Left lung (tissue), 10 donors: ENCODE results near the gene NUDCD3. TPM values are rescaled to one million over a fixed set of nuclear protein-coding genes. Genes with fewer than 3 reads are reported as not detected.

Experiments used
- ATAC-seq: fragments of 200-7000 bp; cut with Tn5 transposase; one replicate; pipeline ENCODE4 v1.9.1; 2020; ENCODE audit warnings: moderate library complexity
- DNase-seq, 4 donors: peaks; one replicate each; pipeline ENCODE4 v3.0.0-alpha.2; 2013 to 2020
- H3K27ac ChIP-seq, 2 donors: fragments of 200-600 bp; sonication (generic) in 1 of 2; one replicate each; pipeline versions ENCODE4 v1.5.0 to v1.8.0; 2020 to 2021
- H3K27me3 ChIP-seq, 2 donors: fragments of 200-600 bp; sonication (generic) in 1 of 2; one replicate each; pipeline versions ENCODE4 v1.5.0 to v1.8.0; 2020 to 2021
- H3K36me3 ChIP-seq, 2 donors: fragments of 200-600 bp; sonication (generic) in 1 of 2; one replicate each; pipeline versions ENCODE4 v1.5.0 to v1.8.0; 2020 to 2021
- H3K4me1 ChIP-seq, 2 donors: fragments of 200-600 bp; one replicate each; pipeline ENCODE4 v1.8.0; 2021
- H3K4me3 ChIP-seq, 2 donors: fragments of 200-600 bp; sonication (generic) in 1 of 2; one replicate each; pipeline versions ENCODE4 v1.5.0 to v1.8.0; 2020 to 2021; ENCODE audit warnings: mild to moderate bottlenecking in 1 of 2
- H3K9me3 ChIP-seq, 2 donors: fragments of 200-600 bp; sonication (generic) in 1 of 2; one replicate each; pipeline versions ENCODE4 v1.5.0 to v1.8.0; 2020 to 2021
- intact Hi-C, 2 donors: fragments of 100-400 bp; cut with DNase I; formaldehyde crosslinking; loops; one replicate each; pipeline versions ENCODE4 v1.11.2 to v1.14.2; 2022
- polyA plus RNA-seq, 6 donors: library from polyadenylated mRNA; unstranded; fragments of 120-200 nt; gene quantifications; one replicate each; pipeline ENCODE4 v1.2.1, GENCODE V29; 2013; ENCODE audit not compliant: insufficient read length in 6 of 6
- total RNA-seq, 2 donors: library from RNA; stranded (reverse); fragmentation: NEBNext Ultra II Directional; extraction: Animal tissue kit (Norgen Biotek cat#: 25700); gene quantifications; one replicate each; pipeline ENCODE4 v1.2.1, GENCODE V29; 2021
- TF ChIP-seq, protein P1 (sequence below), 2 donors: fragments of 200-600 bp; sonication (generic) in 1 of 2; IDR thresholded peaks; one replicate each; pipeline versions ENCODE4 v1.5.0 to v1.8.0; 2021; ENCODE audit warnings: antibody characterized with exemption in 2 of 2
- donor health status: DM: no; HTN: yes; CAD: no.
- donor health status: DM: no; HTN: no; CAD: no.

NUDCD3 gene
- total and polyA plus RNA-seq, 8 donors, result 88.6 to 101 (median 90.7) TPM

DNA sequence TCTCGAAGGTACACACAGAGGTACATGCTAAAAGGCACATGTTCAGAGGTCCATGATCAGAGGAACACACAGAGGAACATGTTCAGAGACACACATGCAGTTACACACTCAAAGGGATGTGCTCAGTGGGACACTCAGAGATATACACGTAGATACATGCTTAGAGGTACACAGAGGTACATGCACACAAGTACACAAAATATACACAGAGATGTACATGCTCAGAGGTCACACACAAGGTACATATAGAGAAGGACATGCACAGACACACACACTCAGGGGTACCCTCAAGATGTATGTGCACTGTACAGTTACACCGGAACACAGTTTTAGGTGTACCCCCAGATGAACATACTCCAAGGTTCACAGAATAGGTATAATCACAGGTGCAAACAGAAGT lies 31.9 kb upstream of the NUDCD3 start:
- no peak overlapping the region for H3K4me3 ChIP-seq
- no peak overlapping the region for H3K27ac ChIP-seq
- no peak for ATAC-seq
- intact Hi-C loops, result no loop called here
- no peak for DNase-seq
- TF ChIP-seq, protein P1, sequence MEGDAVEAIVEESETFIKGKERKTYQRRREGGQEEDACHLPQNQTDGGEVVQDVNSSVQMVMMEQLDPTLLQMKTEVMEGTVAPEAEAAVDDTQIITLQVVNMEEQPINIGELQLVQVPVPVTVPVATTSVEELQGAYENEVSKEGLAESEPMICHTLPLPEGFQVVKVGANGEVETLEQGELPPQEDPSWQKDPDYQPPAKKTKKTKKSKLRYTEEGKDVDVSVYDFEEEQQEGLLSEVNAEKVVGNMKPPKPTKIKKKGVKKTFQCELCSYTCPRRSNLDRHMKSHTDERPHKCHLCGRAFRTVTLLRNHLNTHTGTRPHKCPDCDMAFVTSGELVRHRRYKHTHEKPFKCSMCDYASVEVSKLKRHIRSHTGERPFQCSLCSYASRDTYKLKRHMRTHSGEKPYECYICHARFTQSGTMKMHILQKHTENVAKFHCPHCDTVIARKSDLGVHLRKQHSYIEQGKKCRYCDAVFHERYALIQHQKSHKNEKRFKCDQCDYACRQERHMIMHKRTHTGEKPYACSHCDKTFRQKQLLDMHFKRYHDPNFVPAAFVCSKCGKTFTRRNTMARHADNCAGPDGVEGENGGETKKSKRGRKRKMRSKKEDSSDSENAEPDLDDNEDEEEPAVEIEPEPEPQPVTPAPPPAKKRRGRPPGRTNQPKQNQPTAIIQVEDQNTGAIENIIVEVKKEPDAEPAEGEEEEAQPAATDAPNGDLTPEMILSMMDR (IDR thresholded peaks at IDR 0.05), result no peak
- H3K27me3 ChIP-seq, result no peaks in the 10 kb centered on the region
- H3K4me1 ChIP-seq, result no peaks in the 10 kb centered on the region
- H3K36me3 ChIP-seq, result no peaks in the 10 kb centered on the region
- peaks cover 0 to 34% of the 10 kb centered on the region in 2 donors for H3K9me3 ChIP-seq

DNA sequence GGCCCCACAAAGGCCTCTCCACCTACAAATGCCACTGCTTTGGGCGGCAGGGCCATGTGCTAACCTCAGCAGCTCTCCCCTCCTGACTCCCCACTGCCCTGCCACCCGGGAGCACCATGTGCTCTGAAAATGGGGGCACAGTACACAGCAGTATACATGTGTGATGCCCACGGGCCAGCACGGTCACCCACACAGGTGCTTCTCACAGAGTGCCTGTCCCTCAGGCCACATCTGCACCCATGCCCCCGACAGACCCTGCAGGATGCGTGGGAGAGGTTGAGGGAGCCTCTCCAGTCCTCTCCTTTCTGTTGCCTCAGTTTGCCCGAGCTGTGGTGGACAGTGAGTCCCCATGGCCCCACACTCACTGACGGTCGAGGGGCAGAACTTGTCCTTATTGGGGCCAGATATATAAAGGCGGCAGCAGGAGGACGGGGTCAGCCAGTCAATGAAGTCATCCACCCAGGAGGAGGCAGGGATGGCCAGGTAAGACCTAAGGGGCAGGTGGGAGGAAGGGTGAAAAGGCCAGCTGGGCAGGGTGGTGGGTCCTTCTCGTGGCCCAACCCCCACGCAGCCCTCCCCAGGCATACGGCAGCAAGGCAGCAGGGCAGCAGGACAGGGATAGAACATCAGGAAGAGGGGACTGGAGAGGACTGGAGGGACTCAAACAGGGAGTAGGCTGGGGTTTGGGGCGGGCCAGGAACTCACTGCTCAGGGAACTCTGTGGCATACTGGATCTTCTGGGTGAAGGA lies 31.1 kb upstream of the NUDCD3 start:
- H3K4me3 ChIP-seq, result no peak overlapping the region
- DNase-seq, result no peak
- TF ChIP-seq, protein P1 (IDR thresholded peaks at IDR 0.05), result no peak
- intact Hi-C loops, result no loop called here
- no peaks in the 10 kb centered on the region for H3K27me3 ChIP-seq
- no peak overlapping the region for H3K27ac ChIP-seq
- no peak for ATAC-seq
- H3K4me1 ChIP-seq, result no peaks in the 10 kb centered on the region
- H3K9me3 ChIP-seq, result peaks cover 0 to 26% of the 10 kb centered on the region in 2 donors
- H3K36me3 ChIP-seq, result no peaks in the 10 kb centered on the region

- TF ChIP-seq, protein P1 (IDR thresholded peaks at IDR 0.05), result no peak
- Histone ChIP-seq H3K4me1 (no peaks in the 10 kb centered on the region), H3K4me3 (no peak overlapping the region), H3K27me3 (no peaks in the 10 kb centered on the region), H3K36me3 (no peaks in the 10 kb centered on the region), H3K9me3 (peaks cover 0 to 17% of the 10 kb centered on the region in 2 donors), H3K27ac (no peak overlapping the region)
- intact Hi-C loops, result no loop called here
- ATAC-seq (no peak), DNase-seq (no peak)
Observed at GRCh38 chr7:44520574-44520973, 30.1 kb upstream of the NUDCD3 start.

DNA sequence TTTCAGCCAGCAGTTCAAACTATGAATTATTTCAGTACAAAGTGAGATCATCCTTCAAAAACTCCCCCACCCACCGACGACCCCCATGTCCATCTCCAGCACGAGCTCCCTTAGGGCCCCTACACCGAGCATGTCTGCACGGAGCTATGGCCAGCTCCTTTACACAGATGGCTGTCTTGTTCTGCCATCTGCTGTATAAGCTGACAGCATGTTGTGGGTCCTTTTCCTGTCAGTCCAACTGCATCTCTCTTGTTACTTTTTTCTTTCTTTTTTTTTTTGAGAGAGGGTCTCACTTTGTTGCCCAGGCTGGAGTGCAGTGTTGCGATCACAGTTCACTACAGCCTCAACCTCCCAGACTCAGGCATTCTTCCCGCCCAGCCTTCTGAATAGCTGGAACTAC lies 29.1 kb upstream of the NUDCD3 start:
- H3K27ac ChIP-seq, result no peak overlapping the region
- ATAC-seq, result no peak
- intact Hi-C loops, result no loop called here
- peaks cover 0 to 7% of the 10 kb centered on the region in 2 donors for H3K9me3 ChIP-seq
- TF ChIP-seq, protein P1 (IDR thresholded peaks at IDR 0.05), result no peak
- no peaks in the 10 kb centered on the region for H3K4me1 ChIP-seq
- no peak overlapping the region for H3K4me3 ChIP-seq
- no peaks in the 10 kb centered on the region for H3K27me3 ChIP-seq
- no peak for DNase-seq
- no peaks in the 10 kb centered on the region for H3K36me3 ChIP-seq

GRCh38 chr7:44518761-44519160 lies 28.3 kb upstream of the NUDCD3 start:
- H3K36me3 ChIP-seq, result no peaks in the 10 kb centered on the region

More at GRCh38 chr7:44518761-44519160, 28.3 kb upstream of the NUDCD3 start:
- ATAC-seq (no peak), DNase-seq (no peak)
- H3K27me3 ChIP-seq, result no peaks in the 10 kb centered on the region
- H3K4me3 ChIP-seq, result no peak overlapping the region
- no peaks in the 10 kb centered on the region for H3K4me1 ChIP-seq
- no peak overlapping the region for H3K27ac ChIP-seq
- TF ChIP-seq, protein P1 (IDR thresholded peaks at IDR 0.05), result no peak
- intact Hi-C loops, result no loop called here
- no peaks in the 10 kb centered on the region for H3K9me3 ChIP-seq
